Liver (tissue), 9 donors: ENCODE results near the gene TFDP2. TPM values are rescaled to one million over a fixed set of nuclear protein-coding genes. Genes with fewer than 3 reads are reported as not detected.

Experiments used
- DNase-seq: peaks from one replicate; pipeline ENCODE4 v3.0.0-alpha.2; 2017; ENCODE audit warnings: low spot score
- H3K27ac ChIP-seq, 2 donors: one replicate each; pipeline ENCODE4 v1.7.0; 2013; ENCODE audit warnings: inconsistent platforms in 2 of 2, low read length in 2 of 2, control low read depth in 1 of 2, low read depth in 1 of 2, mild to moderate bottlenecking in 1 of 2
- H3K27me3 ChIP-seq, 4 donors: one replicate each; pipeline versions ENCODE4 v1.6.1 to v1.7.0; 2013; ENCODE audit warnings: low read length in 3 of 4, inconsistent platforms in 1 of 4, mild to moderate bottlenecking in 1 of 4, moderate library complexity in 1 of 4; ENCODE audit not compliant: control insufficient read depth in 4 of 4, insufficient read depth in 4 of 4
- H3K36me3 ChIP-seq, 4 donors: one replicate each; pipeline versions ENCODE4 v1.6.1 to v1.7.0; 2013; ENCODE audit warnings: low read length in 3 of 4, mild to moderate bottlenecking in 3 of 4, low read depth in 1 of 4, moderate library complexity in 1 of 4; ENCODE audit not compliant: control insufficient read depth in 4 of 4, insufficient read depth in 3 of 4
- H3K4me1 ChIP-seq, 4 donors: one replicate each; pipeline versions ENCODE4 v1.6.1 to v1.7.0; 2013; ENCODE audit warnings: low read length in 3 of 4, mild to moderate bottlenecking in 3 of 4, moderate library complexity in 1 of 4; ENCODE audit not compliant: control insufficient read depth in 4 of 4, insufficient read depth in 4 of 4
- H3K4me3 ChIP-seq, 3 donors: one replicate each; pipeline versions ENCODE4 v1.6.1 to v1.7.0; 2013; ENCODE audit warnings: low read length in 3 of 3, control low read depth in 1 of 3, low read depth in 1 of 3, mild to moderate bottlenecking in 1 of 3
- H3K9ac ChIP-seq, 2 donors: one replicate each; pipeline ENCODE4 v1.7.0; 2013; ENCODE audit warnings: low read length in 2 of 2, mild to moderate bottlenecking in 2 of 2, moderate library complexity in 2 of 2, control low read depth in 1 of 2, low read depth in 1 of 2
- H3K9me3 ChIP-seq, 4 donors: one replicate each; pipeline versions ENCODE4 v1.6.1 to v1.7.0; 2013; ENCODE audit warnings: low read length in 3 of 4; ENCODE audit not compliant: control insufficient read depth in 4 of 4
- EGR1 ChIP-seq, 2 donors: IDR thresholded peaks; 2 replicates each; pipeline ENCODE4 v1.6.1; 2016 to 2018; ENCODE audit warnings: antibody characterized with exemption in 2 of 2, low read depth in 2 of 2
- FOXA1 ChIP-seq: IDR thresholded peaks from 2 replicates; pipeline ENCODE4 v1.6.1; 2016; ENCODE audit warnings: antibody characterized with exemption
- FOXA2 ChIP-seq: IDR thresholded peaks from 2 replicates; pipeline ENCODE4 v1.6.1; 2016; ENCODE audit warnings: antibody characterized with exemption
- GABPA ChIP-seq, 2 donors: IDR thresholded peaks in 1 of 2; conservative IDR thresholded peaks in 1 of 2; 2 replicates each; pipeline ENCODE4 v1.6.1; 2016; ENCODE audit warnings: antibody characterized with exemption in 2 of 2, mild to moderate bottlenecking in 1 of 2, moderate library complexity in 1 of 2
- HNF4A ChIP-seq, 2 donors: conservative IDR thresholded peaks; 2 replicates each; pipeline ENCODE4 v1.6.1; 2016; ENCODE audit warnings: antibody characterized with exemption in 2 of 2, mild to moderate bottlenecking in 2 of 2
- HNF4G ChIP-seq: IDR thresholded peaks from 2 replicates; pipeline ENCODE4 v1.6.1; 2016; ENCODE audit warnings: antibody characterized with exemption
- JUND ChIP-seq, 2 donors: IDR thresholded peaks; 2 replicates each; pipeline ENCODE4 v1.6.1; 2016; ENCODE audit warnings: antibody characterized with exemption in 2 of 2
- NR2F2 ChIP-seq: IDR thresholded peaks from 2 replicates; pipeline ENCODE4 v1.6.1; 2016; ENCODE audit warnings: antibody characterized with exemption
- RAD21 ChIP-seq, 2 donors: IDR thresholded peaks; 2 replicates each; pipeline ENCODE4 v1.6.1; 2016; ENCODE audit warnings: antibody characterized with exemption in 2 of 2, mild to moderate bottlenecking in 2 of 2
- RXRA ChIP-seq, 2 donors: IDR thresholded peaks; 2 replicates each; pipeline ENCODE4 v1.6.1; 2017 to 2018; ENCODE audit warnings: antibody characterized with exemption in 2 of 2, mild to moderate bottlenecking in 1 of 2
- SP1 ChIP-seq: IDR thresholded peaks from 2 replicates; pipeline ENCODE4 v1.6.1; 2018; ENCODE audit warnings: antibody characterized with exemption, mild to moderate bottlenecking
- TAF1 ChIP-seq: conservative IDR thresholded peaks from 2 replicates; pipeline ENCODE4 v1.6.1; 2016; ENCODE audit warnings: antibody characterized with exemption, mild to moderate bottlenecking
- YY1 ChIP-seq: IDR thresholded peaks from 2 replicates; pipeline ENCODE4 v1.6.1; 2016; ENCODE audit warnings: antibody characterized with exemption, mild to moderate bottlenecking
- WGBS: extraction: QIAGEN DNeasy Blood & Tissue Kit; methylation state at CpG from one replicate; pipeline ENCODE4 v1.1.7; 2013; 5-methylcytosine and 5-hydroxymethylcytosine counted together
- polyA plus RNA-seq, 2 donors: library from polyadenylated mRNA; stranded (reverse) in 1 of 2; unstranded in 1 of 2; fragments of 200-250 nt in 1 of 2; fragments of >200 nt in 1 of 2; fragmentation: Nextera tagmentation in 1 of 2; extraction: Ambion mirVana in 1 of 2; gene quantifications; one replicate each; pipeline versions ENCODE4 v1.2.1 to v1.2.3, GENCODE V29; 2013 to 2015
- total RNA-seq, 2 donors: library from RNA; depleted of rRNA; stranded (reverse); fragments of >200 nt; gene quantifications; one replicate each; pipeline ENCODE4 v1.2.3, GENCODE V29; 2014
- TF ChIP-seq, protein P1 (sequence below): IDR thresholded peaks from 2 replicates; pipeline ENCODE4 v1.6.1; 2016; ENCODE audit warnings: antibody characterized with exemption
- TF ChIP-seq, protein P2 (sequence below): fragments of 150-350 bp; IDR thresholded peaks from 2 replicates; pipeline ENCODE4 v1.5.1; 2017; ENCODE audit warnings: improper control_type of control experiment, low read depth, low read length; ENCODE audit not compliant: missing input control
- TF ChIP-seq, protein P3 (sequence below): IDR thresholded peaks from 2 replicates; pipeline ENCODE4 v1.6.1; 2016; ENCODE audit warnings: antibody characterized with exemption
- TF ChIP-seq, protein P4 (sequence below): IDR thresholded peaks from 2 replicates; pipeline ENCODE4 v1.6.1; 2016; ENCODE audit warnings: antibody characterized with exemption
- TF ChIP-seq, protein P5 (sequence below): IDR thresholded peaks from 2 replicates; pipeline ENCODE4 v1.6.1; 2016; ENCODE audit warnings: antibody characterized with exemption, mild to moderate bottlenecking
- donor health status: healthy.
- donor health status: healthy.
- donor health status: healthy.
- donor health status: healthy.
- donor health status: healthy.

TFDP2 gene
- total and polyA plus RNA-seq, 4 donors, result 8.0 to 52.0 (median 29.7) TPM

DNA sequence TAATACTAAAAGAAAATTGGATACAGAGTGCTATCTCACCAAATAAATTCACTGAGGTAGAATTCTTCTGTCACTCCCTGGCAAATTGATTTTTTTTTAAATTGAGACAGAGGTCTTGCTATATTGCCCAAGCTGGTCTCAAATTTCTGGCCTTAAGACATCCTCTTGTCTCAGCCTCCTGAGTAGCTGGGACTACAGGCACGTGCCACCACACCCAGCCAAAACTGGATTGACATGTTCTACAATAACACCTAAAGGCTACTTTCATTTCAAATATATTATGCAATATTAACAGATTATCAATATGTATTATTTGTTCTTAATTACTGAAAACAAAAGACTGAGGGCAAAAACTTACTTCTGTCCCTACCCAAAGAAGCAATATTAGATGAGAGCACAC, 36.7 kb downstream of the TFDP2 start:
- DNase-seq, result no peak
- H3K27me3 ChIP-seq, result no peaks in the 10 kb centered on the region
- peaks cover 0 to 3% (median 0%) of the 10 kb centered on the region in 4 donors for H3K36me3 ChIP-seq
- TF ChIP-seq FOXA1, result no peak
- TF ChIP-seq EGR1 (IDR thresholded peaks at IDR 0.05; ENCODE audit: low read depth in 2 of 2), result no peak
- TF ChIP-seq, protein P1, sequence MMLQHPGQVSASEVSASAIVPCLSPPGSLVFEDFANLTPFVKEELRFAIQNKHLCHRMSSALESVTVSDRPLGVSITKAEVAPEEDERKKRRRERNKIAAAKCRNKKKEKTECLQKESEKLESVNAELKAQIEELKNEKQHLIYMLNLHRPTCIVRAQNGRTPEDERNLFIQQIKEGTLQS, result no peak
- TF ChIP-seq HNF4A (conservative IDR thresholded peaks at IDR 0.05), result no peak
- TF ChIP-seq, protein P2, sequence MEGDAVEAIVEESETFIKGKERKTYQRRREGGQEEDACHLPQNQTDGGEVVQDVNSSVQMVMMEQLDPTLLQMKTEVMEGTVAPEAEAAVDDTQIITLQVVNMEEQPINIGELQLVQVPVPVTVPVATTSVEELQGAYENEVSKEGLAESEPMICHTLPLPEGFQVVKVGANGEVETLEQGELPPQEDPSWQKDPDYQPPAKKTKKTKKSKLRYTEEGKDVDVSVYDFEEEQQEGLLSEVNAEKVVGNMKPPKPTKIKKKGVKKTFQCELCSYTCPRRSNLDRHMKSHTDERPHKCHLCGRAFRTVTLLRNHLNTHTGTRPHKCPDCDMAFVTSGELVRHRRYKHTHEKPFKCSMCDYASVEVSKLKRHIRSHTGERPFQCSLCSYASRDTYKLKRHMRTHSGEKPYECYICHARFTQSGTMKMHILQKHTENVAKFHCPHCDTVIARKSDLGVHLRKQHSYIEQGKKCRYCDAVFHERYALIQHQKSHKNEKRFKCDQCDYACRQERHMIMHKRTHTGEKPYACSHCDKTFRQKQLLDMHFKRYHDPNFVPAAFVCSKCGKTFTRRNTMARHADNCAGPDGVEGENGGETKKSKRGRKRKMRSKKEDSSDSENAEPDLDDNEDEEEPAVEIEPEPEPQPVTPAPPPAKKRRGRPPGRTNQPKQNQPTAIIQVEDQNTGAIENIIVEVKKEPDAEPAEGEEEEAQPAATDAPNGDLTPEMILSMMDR, result no peak
- TF ChIP-seq JUND (IDR thresholded peaks at IDR 0.05), result no peak
- no peak for TF ChIP-seq NR2F2
- TF ChIP-seq SP1, result no peak
- TF ChIP-seq RAD21 (IDR thresholded peaks at IDR 0.05), result no peak
- no peak for TF ChIP-seq TAF1
- no peak for TF ChIP-seq RXRA (IDR thresholded peaks at IDR 0.05)
- TF ChIP-seq GABPA (IDR thresholded peaks at IDR 0.05 in 1 of 2, conservative IDR thresholded peaks at IDR 0.05 in 1 of 2), result no peak
- no peak for TF ChIP-seq YY1
- TF ChIP-seq, protein P3, sequence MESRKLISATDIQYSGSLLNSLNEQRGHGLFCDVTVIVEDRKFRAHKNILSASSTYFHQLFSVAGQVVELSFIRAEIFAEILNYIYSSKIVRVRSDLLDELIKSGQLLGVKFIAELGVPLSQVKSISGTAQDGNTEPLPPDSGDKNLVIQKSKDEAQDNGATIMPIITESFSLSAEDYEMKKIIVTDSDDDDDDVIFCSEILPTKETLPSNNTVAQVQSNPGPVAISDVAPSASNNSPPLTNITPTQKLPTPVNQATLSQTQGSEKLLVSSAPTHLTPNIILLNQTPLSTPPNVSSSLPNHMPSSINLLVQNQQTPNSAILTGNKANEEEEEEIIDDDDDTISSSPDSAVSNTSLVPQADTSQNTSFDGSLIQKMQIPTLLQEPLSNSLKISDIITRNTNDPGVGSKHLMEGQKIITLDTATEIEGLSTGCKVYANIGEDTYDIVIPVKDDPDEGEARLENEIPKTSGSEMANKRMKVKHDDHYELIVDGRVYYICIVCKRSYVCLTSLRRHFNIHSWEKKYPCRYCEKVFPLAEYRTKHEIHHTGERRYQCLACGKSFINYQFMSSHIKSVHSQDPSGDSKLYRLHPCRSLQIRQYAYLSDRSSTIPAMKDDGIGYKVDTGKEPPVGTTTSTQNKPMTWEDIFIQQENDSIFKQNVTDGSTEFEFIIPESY, result no peak
- no peak for TF ChIP-seq FOXA2
- no peak overlapping the region for H3K9ac ChIP-seq
- no peaks in the 10 kb centered on the region for H3K9me3 ChIP-seq
- no peak overlapping the region for H3K4me3 ChIP-seq
- no peaks in the 10 kb centered on the region for H3K4me1 ChIP-seq
- WGBS, result 90% methylated on average over 1 of the region's 1 CpG
- H3K27ac ChIP-seq, result no peak overlapping the region

DNA sequence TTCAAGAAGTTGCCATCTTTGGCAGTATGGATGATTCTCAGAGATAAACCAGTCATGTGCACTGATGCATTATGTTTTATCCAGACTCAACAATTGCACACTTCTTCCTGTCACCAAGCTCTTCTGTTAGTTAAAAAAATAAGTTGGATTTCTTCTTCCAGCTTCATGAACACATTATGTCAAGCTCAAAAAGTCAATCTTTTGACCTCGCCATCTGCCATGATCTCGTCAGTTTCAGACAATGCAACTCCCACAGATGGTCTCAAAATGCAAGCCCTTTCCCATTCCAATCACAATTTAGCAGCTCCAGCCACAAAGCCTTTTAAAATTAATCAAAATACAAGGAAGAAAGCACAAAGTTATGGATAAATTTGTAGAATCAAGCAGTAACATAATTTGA, 42.8 kb downstream of the TFDP2 start:
- Histone ChIP-seq H3K27me3 (no peaks in the 10 kb centered on the region), H3K4me3 (no peak overlapping the region), H3K36me3 (no peaks in the 10 kb centered on the region), H3K9me3 (no peaks in the 10 kb centered on the region), H3K9ac (no peak overlapping the region), H3K4me1 (no peaks in the 10 kb centered on the region), H3K27ac (no peak overlapping the region)
- DNase-seq, result no peak
- 44% methylated on average over 2 of the region's 2 CpGs for WGBS
- TF ChIP-seq GABPA (IDR thresholded peaks at IDR 0.05 in 1 of 2, conservative IDR thresholded peaks at IDR 0.05 in 1 of 2) (no peak), FOXA1 (no peak), SP1 (no peak), RXRA (IDR thresholded peaks at IDR 0.05) (no peak), TAF1 (no peak), EGR1 (IDR thresholded peaks at IDR 0.05; ENCODE audit: low read depth in 2 of 2) (no peak), RAD21 (IDR thresholded peaks at IDR 0.05) (no peak), JUND (IDR thresholded peaks at IDR 0.05) (no peak), HNF4G (no peak), HNF4A (conservative IDR thresholded peaks at IDR 0.05) (no peak), YY1 (no peak), NR2F2 (no peak), FOXA2 (no peak)
- TF ChIP-seq, protein P4, sequence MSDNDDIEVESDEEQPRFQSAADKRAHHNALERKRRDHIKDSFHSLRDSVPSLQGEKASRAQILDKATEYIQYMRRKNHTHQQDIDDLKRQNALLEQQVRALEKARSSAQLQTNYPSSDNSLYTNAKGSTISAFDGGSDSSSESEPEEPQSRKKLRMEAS, result no peak
- TF ChIP-seq, protein P1, result no peak
- TF ChIP-seq, protein P5, sequence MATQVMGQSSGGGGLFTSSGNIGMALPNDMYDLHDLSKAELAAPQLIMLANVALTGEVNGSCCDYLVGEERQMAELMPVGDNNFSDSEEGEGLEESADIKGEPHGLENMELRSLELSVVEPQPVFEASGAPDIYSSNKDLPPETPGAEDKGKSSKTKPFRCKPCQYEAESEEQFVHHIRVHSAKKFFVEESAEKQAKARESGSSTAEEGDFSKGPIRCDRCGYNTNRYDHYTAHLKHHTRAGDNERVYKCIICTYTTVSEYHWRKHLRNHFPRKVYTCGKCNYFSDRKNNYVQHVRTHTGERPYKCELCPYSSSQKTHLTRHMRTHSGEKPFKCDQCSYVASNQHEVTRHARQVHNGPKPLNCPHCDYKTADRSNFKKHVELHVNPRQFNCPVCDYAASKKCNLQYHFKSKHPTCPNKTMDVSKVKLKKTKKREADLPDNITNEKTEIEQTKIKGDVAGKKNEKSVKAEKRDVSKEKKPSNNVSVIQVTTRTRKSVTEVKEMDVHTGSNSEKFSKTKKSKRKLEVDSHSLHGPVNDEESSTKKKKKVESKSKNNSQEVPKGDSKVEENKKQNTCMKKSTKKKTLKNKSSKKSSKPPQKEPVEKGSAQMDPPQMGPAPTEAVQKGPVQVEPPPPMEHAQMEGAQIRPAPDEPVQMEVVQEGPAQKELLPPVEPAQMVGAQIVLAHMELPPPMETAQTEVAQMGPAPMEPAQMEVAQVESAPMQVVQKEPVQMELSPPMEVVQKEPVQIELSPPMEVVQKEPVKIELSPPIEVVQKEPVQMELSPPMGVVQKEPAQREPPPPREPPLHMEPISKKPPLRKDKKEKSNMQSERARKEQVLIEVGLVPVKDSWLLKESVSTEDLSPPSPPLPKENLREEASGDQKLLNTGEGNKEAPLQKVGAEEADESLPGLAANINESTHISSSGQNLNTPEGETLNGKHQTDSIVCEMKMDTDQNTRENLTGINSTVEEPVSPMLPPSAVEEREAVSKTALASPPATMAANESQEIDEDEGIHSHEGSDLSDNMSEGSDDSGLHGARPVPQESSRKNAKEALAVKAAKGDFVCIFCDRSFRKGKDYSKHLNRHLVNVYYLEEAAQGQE, result no peak
- TF ChIP-seq, protein P2, result no peak
- TF ChIP-seq, protein P3, result no peak
